H1 (cell line): ENCODE data around the gene ENOPH1. TPM values are rescaled to one million over a fixed set of nuclear protein-coding genes. Genes with fewer than 3 reads are reported as not detected.

Experiments
- CTCF ChIA-PET: fragments of 300-600 bp; sonication (Branson Sonifier 250); formaldehyde crosslinking; loops from one replicate; lab custom pipeline; 2021; ENCODE audit not compliant: partially characterized antibody; lab: Charles Lee
- POLR2A ChIA-PET: fragments of 300-600 bp; sonication (Branson Sonifier 250); formaldehyde crosslinking; loops from one replicate; lab custom pipeline; 2021; ENCODE audit warnings: inconsistent platforms; ENCODE audit not compliant: partially characterized antibody; lab: Charles Lee
- DNase-seq, 2 experiments: peaks; one replicate each; pipeline versions ENCODE4 v3.0.0 to v3.0.0-alpha.2; 2010 to 2022; ENCODE audit warnings: low spot score in 2 of 2, low read depth in 1 of 2, mixed read lengths in 1 of 2
- FAIRE-seq: peaks from 2 replicates; lab custom pipeline; 2011; peaks lifted over from hg19 to GRCh38; lab: Jason Lieb, UNC
- H2AFZ ChIP-seq: 2 replicates; pipeline ENCODE4 v1.8.1; 2012; ENCODE audit warnings: low read length, inconsistent platforms
- H2AK5ac ChIP-seq: 2 replicates; pipeline ENCODE4 v1.6.1; 2013; ENCODE audit warnings: low read depth, low read length
- H2BK120ac ChIP-seq: replicated peaks from 2 replicates; pipeline ENCODE3; 2013; ENCODE audit warnings: low read depth, low read length, inconsistent platforms
- H2BK12ac ChIP-seq: 2 replicates; pipeline ENCODE4 v1.6.1; 2013; ENCODE audit warnings: low read depth, low read length
- H2BK15ac ChIP-seq: 2 replicates; pipeline ENCODE4 v1.6.1; 2013; ENCODE audit warnings: low read length
- H2BK20ac ChIP-seq: 2 replicates; pipeline ENCODE4 v1.6.1; 2013; ENCODE audit warnings: low read length
- H2BK5ac ChIP-seq: 2 replicates; pipeline ENCODE4 v1.6.1; 2013; ENCODE audit warnings: low read depth, low read length
- H3K14ac ChIP-seq: 2 replicates; pipeline ENCODE4 v1.6.1; 2013; ENCODE audit warnings: inconsistent platforms; ENCODE audit not compliant: insufficient read length
- H3K18ac ChIP-seq: 2 replicates; pipeline ENCODE4 v1.6.1; 2013; ENCODE audit warnings: low read length; ENCODE audit errors: extremely low read depth
- H3K23ac ChIP-seq: 2 replicates; pipeline ENCODE4 v1.6.1; 2013; ENCODE audit warnings: inconsistent platforms; ENCODE audit not compliant: insufficient read length
- H3K23me2 ChIP-seq: 2 replicates; pipeline ENCODE4 v1.6.1; 2013; ENCODE audit warnings: low read depth, low read length
- H3K27ac ChIP-seq: 2 replicates; pipeline ENCODE4 v1.6.1; 2011; ENCODE audit warnings: low read depth, low read length, inconsistent platforms
- H3K27me3 ChIP-seq, 4 experiments: replicated peaks in 1 of 4; 1 replicate in 1 of 4; 2 replicates in 3 of 4; pipeline versions ENCODE4 v1.6.1 to v1.8.1; 2011 to 2013; ENCODE audit warnings: low read length in 3 of 4, mild to moderate bottlenecking in 3 of 4, inconsistent platforms in 2 of 4, mixed read lengths in 2 of 4, moderate library complexity in 1 of 4; ENCODE audit not compliant: control insufficient read depth in 3 of 4, insufficient read depth in 3 of 4; ENCODE audit errors: extremely low read depth in 1 of 4
- H3K36me3 ChIP-seq, 4 experiments: 2 replicates each; pipeline versions ENCODE4 v1.6.1 to v1.8.1; 2011 to 2013; ENCODE audit warnings: mild to moderate bottlenecking in 4 of 4, low read length in 3 of 4, moderate library complexity in 2 of 4, control low read depth in 1 of 4, inconsistent platforms in 1 of 4; ENCODE audit not compliant: insufficient read depth in 4 of 4, control insufficient read depth in 2 of 4
- H3K4ac ChIP-seq: replicated peaks from 2 replicates; pipeline ENCODE3; 2013; ENCODE audit warnings: low read length, low read depth, mixed read lengths, inconsistent platforms; ENCODE audit not compliant: insufficient read length
- H3K4me1 ChIP-seq, 4 experiments: replicated peaks in 1 of 4; 1 replicate in 1 of 4; 2 replicates in 3 of 4; pipeline versions ENCODE4 v1.6.1 to v1.8.1; 2011 to 2013; ENCODE audit warnings: low read length in 3 of 4, inconsistent platforms in 2 of 4, mixed read lengths in 1 of 4; ENCODE audit not compliant: insufficient read depth in 4 of 4, control insufficient read depth in 3 of 4
- H3K4me2 ChIP-seq, 2 experiments: 2 replicates each; pipeline versions ENCODE4 v1.6.1 to v1.8.1; 2011 to 2013; ENCODE audit warnings: low read depth in 2 of 2, low read length in 2 of 2, control low read depth in 1 of 2, inconsistent platforms in 1 of 2, mild to moderate bottlenecking in 1 of 2; ENCODE audit not compliant: insufficient read depth in 1 of 2
- H3K4me3 ChIP-seq, 4 experiments: fragments of 200-600, 300-600 bp in 1 of 4; sonication (generic), shearing (Covaris generic), sonication (Bioruptor Twin) in 1 of 4; 2 replicates each; pipeline versions ENCODE4 v1.5.1 to v1.8.1; 2011 to 2016; ENCODE audit warnings: low read length in 4 of 4, low read depth in 3 of 4, control low read depth in 2 of 4, inconsistent platforms in 2 of 4, mild to moderate bottlenecking in 2 of 4, mixed read lengths in 1 of 4, moderate library complexity in 1 of 4; ENCODE audit not compliant: insufficient read depth in 2 of 4; ENCODE audit errors: extremely low read depth in 1 of 4
- H3K56ac ChIP-seq: replicated peaks from 2 replicates; pipeline ENCODE3; 2013; ENCODE audit warnings: low read depth, mild to moderate bottlenecking, mixed read lengths, low read length, inconsistent platforms; ENCODE audit not compliant: insufficient read length
- H3K79me1 ChIP-seq: 2 replicates; pipeline ENCODE4 v1.6.1; 2013; ENCODE audit warnings: low read depth, low read length, control low read depth
- H3K79me2 ChIP-seq, 2 experiments: 2 replicates each; pipeline versions ENCODE4 v1.6.1 to v1.8.1; 2012 to 2013; ENCODE audit warnings: low read length in 2 of 2, mild to moderate bottlenecking in 2 of 2, inconsistent platforms in 1 of 2; ENCODE audit not compliant: insufficient read depth in 2 of 2, control insufficient read depth in 1 of 2
- H3K9ac ChIP-seq, 4 experiments: replicated peaks in 1 of 4; 1 replicate in 1 of 4; 2 replicates in 3 of 4; pipeline versions ENCODE4 v1.6.1 to v1.8.1; 2011 to 2013; ENCODE audit warnings: low read depth in 3 of 4, low read length in 3 of 4, control low read depth in 2 of 4, mild to moderate bottlenecking in 2 of 4, moderate library complexity in 2 of 4, inconsistent platforms in 1 of 4; ENCODE audit errors: extremely low read depth in 1 of 4
- H3K9me3 ChIP-seq, 2 experiments: 2 replicates each; pipeline versions ENCODE4 v1.6.1 to v1.8.1; 2012 to 2013; ENCODE audit warnings: mild to moderate bottlenecking in 2 of 2, moderate library complexity in 2 of 2, control low read depth in 1 of 2, inconsistent platforms in 1 of 2, low read depth in 1 of 2, low read length in 1 of 2, mixed read lengths in 1 of 2; ENCODE audit not compliant: insufficient read depth in 2 of 2
- H4K20me1 ChIP-seq, 2 experiments: replicated peaks in 1 of 2; 2 replicates each; pipeline versions ENCODE3 to v1.8.1; 2011 to 2013; ENCODE audit warnings: inconsistent platforms in 2 of 2, low read length in 2 of 2, mild to moderate bottlenecking in 1 of 2; ENCODE audit not compliant: insufficient read depth in 2 of 2, control insufficient read depth in 1 of 2
- H4K5ac ChIP-seq: 2 replicates; pipeline ENCODE4 v1.6.1; 2013; ENCODE audit warnings: low read length, low read depth, mixed read lengths, inconsistent platforms; ENCODE audit not compliant: insufficient read length
- H4K8ac ChIP-seq: 2 replicates; pipeline ENCODE4 v1.8.0; 2013; ENCODE audit warnings: mild to moderate bottlenecking, moderate library complexity, low read length, inconsistent platforms; ENCODE audit not compliant: insufficient read depth; ENCODE audit errors: extremely low read depth
- H4K91ac ChIP-seq: replicated peaks from 2 replicates; pipeline ENCODE3; 2013; ENCODE audit warnings: low read length, mixed read lengths, inconsistent platforms; ENCODE audit not compliant: insufficient read length
- FOSL1 ChIP-seq: IDR thresholded peaks from 2 replicates; pipeline ENCODE4 v1.6.1; 2011; ENCODE audit warnings: mild to moderate bottlenecking, low read depth, low read length, moderate library complexity; ENCODE audit not compliant: insufficient read depth
- GABPA ChIP-seq: IDR thresholded peaks from 2 replicates; pipeline ENCODE4 v1.6.1; 2011; ENCODE audit warnings: mild to moderate bottlenecking, low read length, moderate library complexity, borderline replicate concordance; ENCODE audit not compliant: insufficient read depth
- HDAC2 ChIP-seq, 2 experiments: fragments of 300-600 bp in 1 of 2; sonication (generic) in 1 of 2; IDR thresholded peaks; 2 replicates each; pipeline ENCODE4 v1.6.1; 2011 to 2012; ENCODE audit warnings: low read depth in 2 of 2, low read length in 2 of 2, mild to moderate bottlenecking in 2 of 2, moderate library complexity in 2 of 2, borderline replicate concordance in 1 of 2, inconsistent platforms in 1 of 2
- NANOG ChIP-seq: IDR thresholded peaks from 2 replicates; pipeline ENCODE4 v1.6.1; 2011; ENCODE audit warnings: low read length, low read depth, mild to moderate bottlenecking, inconsistent platforms; ENCODE audit not compliant: insufficient read depth, poor library complexity, severe bottlenecking
- RAD21 ChIP-seq, 2 experiments: IDR thresholded peaks in 1 of 2; conservative IDR thresholded peaks in 1 of 2; 2 replicates each; pipeline ENCODE4 v1.6.1; 2011; ENCODE audit warnings: low read depth in 2 of 2, low read length in 2 of 2, improper control_type of control experiment in 1 of 2, inconsistent platforms in 1 of 2, mild to moderate bottlenecking in 1 of 2, moderate library complexity in 1 of 2
- SAP30 ChIP-seq: fragments of 300-600 bp; sonication (generic); IDR thresholded peaks from 2 replicates; pipeline ENCODE4 v1.7.1; 2012; ENCODE audit warnings: low read length, moderate library complexity, mild to moderate bottlenecking, inconsistent platforms; ENCODE audit not compliant: insufficient read depth, insufficient replicate concordance
- SRF ChIP-seq: IDR thresholded peaks from 2 replicates; pipeline ENCODE4 v1.6.1; 2011; ENCODE audit warnings: mild to moderate bottlenecking, low read depth, low read length, moderate library complexity
- TEAD4 ChIP-seq: IDR thresholded peaks from 2 replicates; pipeline ENCODE4 v1.6.1; 2012; ENCODE audit warnings: low read depth, low read length, inconsistent platforms, mixed read lengths
- ZNF274 ChIP-seq: IDR thresholded peaks from 2 replicates; pipeline ENCODE4 v1.7.0; 2012; ENCODE audit warnings: low read length, borderline replicate concordance; ENCODE audit errors: extremely low read depth
- WGBS, 2 experiments: shearing (Covaris generic) in 1 of 2; methylation state at CpG; one replicate each; pipeline versions ENCODE4 v1.1.6 to v1.1.7; 2013 to 2015; ENCODE audit warnings: low lambda C conversion rate in 2 of 2, mixed read lengths in 2 of 2, inconsistent platforms in 1 of 2, low coverage in 1 of 2, missing lambda C conversion rate in 1 of 2; ENCODE audit not compliant: insufficient replicate concordance in 2 of 2, insufficient coverage in 1 of 2, insufficient read length in 1 of 2; ENCODE audit errors: extremely low coverage in 1 of 2, missing lambda C conversion rate in 1 of 2; 5-methylcytosine and 5-hydroxymethylcytosine counted together
- polyA plus RNA-seq, 7 experiments: library from polyadenylated mRNA; depleted of rRNA in 3 of 7; stranded (reverse) in 5 of 7; unstranded in 2 of 7; fragments of >200 nt in 5 of 7; fragments of 200-250 nt in 2 of 7; gene quantifications; 1 replicate in 5 of 7; 2 replicates in 1 of 7; 4 replicates in 1 of 7; pipeline versions ENCODE4 v1.2.1 to v1.2.3, GENCODE V29; 2011 to 2013; ENCODE audit warnings: missing spikeins in 2 of 7, mixed read lengths in 2 of 7
- total RNA-seq: library from RNA; stranded (reverse); fragmentation: NEBNext Ultra II Directional; extraction: Animal tissue kit (Norgen Biotek cat#: 25700); gene quantifications from 2 replicates; pipeline ENCODE4 v1.2.1, GENCODE V29; 2021
- TF ChIP-seq, protein P1 (sequence below): IDR thresholded peaks from 2 replicates; pipeline ENCODE4 v1.6.1; 2012; ENCODE audit warnings: inconsistent platforms
- TF ChIP-seq, protein P2 (sequence below): IDR thresholded peaks from 2 replicates; pipeline ENCODE4 v1.6.1; 2011; ENCODE audit warnings: low read length, improper control_type of control experiment

Gene ENOPH1
- total and polyA plus RNA-seq, 2 of the 8 experiments (the other 6 are each of a cell fraction or from before 2014, with no cell fraction given), result 25.1 to 89.3 TPM

GRCh38 chr4:82510216-82510615 is 79.8 kb downstream of the ENOPH1 start:
- Histone ChIP-seq H3K9me3 (no peaks in the 10 kb centered on the region), H3K79me2 (no peaks in the 10 kb centered on the region), H3K9ac (no peak overlapping the region), H3K4ac (no peak overlapping the region), H2BK20ac (no peak overlapping the region), H4K91ac (no peak overlapping the region), H3K36me3 (no peaks in the 10 kb centered on the region), H2BK15ac (no peak overlapping the region), H3K27ac (no peak overlapping the region), H3K56ac (no peak overlapping the region), H3K4me3 (no peak overlapping the region), H3K14ac (no peak overlapping the region), H3K4me2 (no peak overlapping the region), H3K18ac (no peak overlapping the region), H3K27me3 (no peaks in the 10 kb centered on the region), H2BK12ac (no peak overlapping the region), H3K79me1 (no peaks in the 10 kb centered on the region), H2AK5ac (no peak overlapping the region), H4K8ac (no peak overlapping the region), H3K4me1 (no peaks in the 10 kb centered on the region), H2BK120ac (no peak overlapping the region), H4K20me1 (no peaks in the 10 kb centered on the region), H2BK5ac (no peak overlapping the region), H3K23ac (no peak overlapping the region), H3K23me2 (no peaks in the 10 kb centered on the region), H4K5ac (no peak overlapping the region), H2AFZ (no peak overlapping the region)
- ChIA-PET CTCF (interaction anchor here (0.7 to 1.7 kb wide), 5 partner anchors 9 to 229 kb away, joined by 3 to 5 read pairs (median 3); no protein-coding TSS in a partner anchor), POLR2A (interaction anchor here (1.2 kb wide), 1 partner anchor 23 kb away, joined by 3 read pairs; no protein-coding TSS in a partner anchor)
- 90% methylated on average over 3 of the region's 3 CpGs; no CpG with 5 or more reads in 1 of the 2 experiments for WGBS, 2 experiments
- FAIRE-seq, result no peak
- no peak for DNase-seq
- TF ChIP-seq, protein P1, sequence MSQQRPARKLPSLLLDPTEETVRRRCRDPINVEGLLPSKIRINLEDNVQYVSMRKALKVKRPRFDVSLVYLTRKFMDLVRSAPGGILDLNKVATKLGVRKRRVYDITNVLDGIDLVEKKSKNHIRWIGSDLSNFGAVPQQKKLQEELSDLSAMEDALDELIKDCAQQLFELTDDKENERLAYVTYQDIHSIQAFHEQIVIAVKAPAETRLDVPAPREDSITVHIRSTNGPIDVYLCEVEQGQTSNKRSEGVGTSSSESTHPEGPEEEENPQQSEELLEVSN, result no peak
- TF ChIP-seq TEAD4, result no peak
- no peak for TF ChIP-seq NANOG
- TF ChIP-seq GABPA, result no peak
- no peak for TF ChIP-seq FOSL1
- TF ChIP-seq SRF, result no peak
- no peak for TF ChIP-seq ZNF274
- TF ChIP-seq, protein P2, sequence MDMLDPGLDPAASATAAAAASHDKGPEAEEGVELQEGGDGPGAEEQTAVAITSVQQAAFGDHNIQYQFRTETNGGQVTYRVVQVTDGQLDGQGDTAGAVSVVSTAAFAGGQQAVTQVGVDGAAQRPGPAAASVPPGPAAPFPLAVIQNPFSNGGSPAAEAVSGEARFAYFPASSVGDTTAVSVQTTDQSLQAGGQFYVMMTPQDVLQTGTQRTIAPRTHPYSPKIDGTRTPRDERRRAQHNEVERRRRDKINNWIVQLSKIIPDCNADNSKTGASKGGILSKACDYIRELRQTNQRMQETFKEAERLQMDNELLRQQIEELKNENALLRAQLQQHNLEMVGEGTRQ, result no peak
- no peak for TF ChIP-seq RAD21 (IDR thresholded peaks at IDR 0.05 in 1 of 2, conservative IDR thresholded peaks at IDR 0.05 in 1 of 2; ENCODE audit: low read depth in 2 of 2, low read length in 2 of 2)
- no peak for TF ChIP-seq HDAC2 (IDR thresholded peaks at IDR 0.05; ENCODE audit: borderline replicate concordance in 1 of 2, low read depth in 2 of 2, low read length in 2 of 2)
- TF ChIP-seq SAP30, result no peak
